Activated T-helper 1 cell treated with Interleukin-2 at 50 U/mL for 16 hours (primary cell): ENCODE measurements around the gene ADORA2A.

ENCODE experiments used
- DNase-seq: peaks from one replicate; pipeline ENCODE4 v3.0.0-alpha.2; 2020; ENCODE audit warnings: low read depth

The ADORA2A gene

GRCh38 chr22:24433001-24433827, 5.8 kb downstream of the ADORA2A start:
- no peak for DNase-seq

- DNase-seq, result no peak
These were observed 6.5 kb downstream of the ADORA2A start for GRCh38 chr22:24433828-24434470.

DNA sequence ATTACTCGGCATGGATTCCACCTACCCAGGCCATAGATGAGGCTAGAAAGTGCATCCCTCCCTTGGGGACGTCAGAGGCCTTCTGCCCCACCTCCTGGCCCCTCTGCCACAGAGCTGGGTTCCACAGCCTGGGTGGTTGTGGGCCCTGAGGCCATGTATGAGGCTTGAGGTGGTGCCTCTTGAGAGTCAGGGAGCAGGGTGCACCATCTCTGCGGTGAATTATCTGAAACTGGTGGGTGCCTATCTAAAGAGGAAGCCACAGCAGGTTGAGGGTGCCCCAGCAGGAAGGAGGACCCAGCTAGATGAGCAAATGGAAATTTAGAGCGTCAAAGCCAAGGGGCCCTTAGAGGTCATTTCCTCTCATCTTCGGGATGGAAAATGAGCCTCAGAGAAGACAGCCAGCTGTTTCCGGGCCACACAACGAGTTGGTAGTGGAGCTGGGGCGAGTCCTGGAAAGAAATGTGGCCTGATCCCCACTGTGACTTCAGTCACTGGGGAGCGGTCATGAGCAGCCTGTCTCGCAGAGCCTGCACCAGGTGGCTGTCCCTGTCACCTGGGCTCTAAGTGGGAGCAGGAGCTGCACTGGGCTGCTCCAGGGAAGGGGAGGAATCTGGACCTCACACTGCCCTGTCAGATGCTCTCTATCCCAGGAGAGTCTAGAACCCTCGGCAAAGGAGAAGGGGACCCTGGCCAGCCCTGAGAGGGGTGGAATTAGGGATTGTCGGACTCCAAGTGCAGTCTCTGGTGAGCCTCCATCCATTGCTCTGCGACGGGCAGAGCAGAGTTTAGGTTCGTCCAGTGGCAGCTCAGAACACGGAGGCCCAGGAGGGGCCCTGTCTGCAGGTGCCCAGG, 7.3 kb downstream of the ADORA2A start:
- DNase-seq, result peak; percentile 49

GRCh38 chr22:24435323-24435645, 7.9 kb downstream of the ADORA2A start:
- no peak for DNase-seq

DNA sequence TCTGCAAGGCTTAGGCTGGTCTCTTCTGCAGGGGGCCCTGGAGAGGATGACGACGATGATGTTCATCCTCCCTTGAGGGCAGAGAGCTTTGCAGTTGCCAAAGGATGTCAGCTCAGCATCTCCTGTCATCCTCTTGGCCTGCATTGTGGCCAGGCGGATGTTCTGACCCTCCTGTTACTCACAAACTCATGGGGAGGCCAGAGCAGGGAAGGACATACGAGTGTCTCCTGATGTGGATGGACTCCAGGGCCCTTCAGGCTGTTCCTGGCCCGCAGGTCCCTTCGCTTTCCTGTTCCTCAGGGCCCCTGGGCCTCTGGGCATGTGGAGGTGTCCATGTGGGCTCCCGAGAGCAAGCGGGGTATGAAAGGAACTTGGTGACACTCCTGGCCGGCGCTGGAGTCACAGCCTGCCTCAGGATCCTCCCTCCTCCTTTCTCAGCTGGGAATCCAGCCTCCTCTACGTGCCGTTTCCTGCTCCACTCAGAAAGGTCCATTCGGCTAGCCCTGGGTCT, 8.5 kb downstream of the ADORA2A start:
- no peak for DNase-seq

- DNase-seq, result no peak
These were observed 9.2 kb downstream of the ADORA2A start for GRCh38 chr22:24436553-24436952.

- no peak for DNase-seq
These were observed 9.7 kb downstream of the ADORA2A start for GRCh38 chr22:24437091-24437490.

- DNase-seq, result no peak
These were observed 10.4 kb downstream of the ADORA2A start for GRCh38 chr22:24437741-24438328.

GRCh38 chr22:24440270-24440717, 12.9 kb downstream of the ADORA2A start:
- no peak for DNase-seq

GRCh38 chr22:24440718-24441405, 13.5 kb downstream of the ADORA2A start:
- no peak for DNase-seq

- DNase-seq, result no peak
These were observed 14.3 kb downstream of the ADORA2A start for GRCh38 chr22:24441406-24442351.

DNA sequence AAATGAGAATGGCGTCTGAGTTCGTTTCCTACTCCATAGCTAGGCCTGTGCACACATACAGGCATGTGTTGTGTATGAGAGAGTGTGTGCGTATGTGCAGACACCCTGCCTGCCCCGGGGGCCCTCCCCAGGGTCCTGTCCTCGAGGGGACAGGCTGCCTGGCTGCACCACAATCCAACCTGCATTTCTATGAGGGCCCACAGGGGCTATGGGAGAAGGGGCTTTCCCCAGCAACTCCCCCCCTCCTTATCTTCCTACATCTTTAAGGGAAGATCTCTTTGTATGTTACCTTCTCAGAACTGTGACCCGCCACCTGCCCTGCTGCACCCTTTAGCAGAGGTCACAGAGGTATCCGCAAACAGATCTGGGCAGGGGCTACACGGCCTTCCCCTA, 14.9 kb downstream of the ADORA2A start:
- DNase-seq, result no peak

GRCh38 chr22:24443668-24444067, 16.3 kb downstream of the ADORA2A start:
- no peak for DNase-seq

DNA sequence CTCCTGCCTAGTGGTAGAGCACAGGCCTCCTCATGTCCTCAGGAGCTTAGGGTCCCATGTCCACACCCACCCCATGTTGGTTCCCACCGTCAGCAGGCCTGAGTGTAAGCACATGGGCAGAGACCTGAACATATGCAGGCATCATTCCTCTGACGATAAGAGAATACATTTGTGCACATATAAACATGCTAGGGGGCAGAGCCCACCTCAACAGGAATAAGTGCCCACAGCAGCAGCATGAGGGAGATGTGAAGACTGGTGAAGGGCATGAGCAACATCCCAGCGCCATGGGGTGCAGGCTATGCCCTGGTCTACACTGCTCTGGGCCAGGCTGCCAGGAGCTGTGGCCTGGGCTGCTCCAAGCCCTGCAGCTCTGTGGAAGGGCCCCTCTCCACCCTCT, 16.9 kb downstream of the ADORA2A start:
- DNase-seq, result no peak

GRCh38 chr22:24444729-24445466, 17.5 kb downstream of the ADORA2A start:
- DNase-seq, result no peak

DNA sequence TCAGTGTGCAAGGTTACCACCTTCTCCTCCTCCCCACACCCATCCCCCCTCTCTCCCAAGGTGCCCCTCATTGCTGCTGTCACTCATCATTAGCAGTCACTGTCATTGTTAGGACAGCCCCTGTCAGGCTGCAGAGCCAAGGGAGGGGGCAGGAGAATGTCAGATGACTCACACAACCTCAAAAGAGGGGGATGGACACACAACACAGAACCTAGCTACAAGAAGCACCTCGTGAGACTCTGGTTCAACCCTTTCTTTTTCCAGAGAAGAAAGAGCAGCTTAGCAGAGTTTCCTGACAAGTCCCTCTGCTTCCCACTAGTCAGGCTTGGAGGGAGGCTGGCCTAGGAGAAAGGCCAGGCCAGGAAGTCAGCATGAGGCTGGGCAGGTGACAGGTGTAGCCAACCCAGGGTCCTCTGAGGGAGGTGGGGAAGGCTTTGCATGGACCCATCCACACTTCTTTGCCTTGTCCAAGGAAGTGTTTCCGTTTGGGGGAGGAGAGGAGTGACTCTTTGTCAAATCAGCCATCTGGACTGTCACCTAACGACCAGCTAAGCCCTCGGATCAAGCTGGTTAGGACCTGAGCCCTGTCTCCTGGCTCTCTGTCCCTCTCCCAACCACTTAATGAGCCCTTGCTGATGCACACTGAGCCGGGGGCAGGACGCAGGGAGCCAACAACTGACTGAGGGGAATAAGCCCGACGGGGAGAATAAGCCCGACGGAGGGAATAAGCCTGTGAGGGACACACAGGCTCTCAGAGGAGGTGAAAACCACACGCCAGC, 18.3 kb downstream of the ADORA2A start:
- no peak for DNase-seq

GRCh38 chr22:24446260-24446611, 18.8 kb downstream of the ADORA2A start:
- DNase-seq, result no peak

DNA sequence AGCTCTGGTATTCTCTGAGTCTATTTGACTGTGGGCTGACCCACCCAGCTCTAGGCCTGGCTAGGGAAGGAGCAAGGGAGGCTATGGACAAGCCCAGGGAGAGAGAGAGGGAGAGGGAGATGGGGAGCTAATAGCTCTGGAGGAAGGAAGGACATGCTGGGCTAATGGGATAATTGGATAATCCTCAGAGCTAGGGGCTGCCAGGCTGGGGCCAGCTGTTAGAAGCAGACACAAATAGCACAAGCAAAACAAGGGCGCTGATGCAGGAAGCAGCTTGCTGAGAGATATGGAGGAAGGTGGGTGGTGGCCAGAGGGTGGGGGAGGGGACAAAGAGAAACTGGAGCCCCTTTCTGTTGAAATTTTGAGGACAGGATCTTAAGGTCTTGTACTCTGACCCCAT, 23.2 kb downstream of the ADORA2A start:
- no peak for DNase-seq

DNA sequence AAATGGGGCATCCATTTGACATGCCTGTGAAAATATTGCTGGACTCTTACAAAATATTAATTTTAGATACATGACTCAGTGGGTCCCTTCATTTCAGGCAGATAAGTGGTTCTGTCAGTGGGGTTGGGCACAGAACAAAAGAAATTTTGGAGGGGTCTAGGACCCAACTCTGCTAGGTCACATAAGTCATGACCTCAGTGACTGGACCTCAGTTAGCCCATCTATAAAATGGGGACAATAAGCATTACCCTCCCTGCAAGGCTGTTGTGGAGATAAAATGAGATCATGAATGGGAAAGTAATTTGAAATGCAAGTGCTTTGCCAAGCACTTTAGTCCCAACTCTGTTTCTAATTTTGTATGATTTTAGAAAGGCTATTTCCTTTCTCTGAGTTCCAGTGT, 23.8 kb downstream of the ADORA2A start:
- no peak for DNase-seq
